Neural cell (in vitro differentiated cells): Measurements from ENCODE around the gene THTPA. TPM values are rescaled to one million over a fixed set of nuclear protein-coding genes. Genes with fewer than 3 reads are reported as not detected.
A peak's percentile ranks its signal among the peaks of the same experiment; 100 is the strongest.

Source experiments
- H2AFZ ChIP-seq: fragments of 200-600, 300-800 bp; sonication (generic), shearing (Covaris generic); 2 replicates; pipeline ENCODE4 v1.6.0; 2014; ENCODE audit warnings: low read depth, mild to moderate bottlenecking, antibody characterized with exemption, low read length, moderate library complexity
- H3F3A ChIP-seq: fragments of 200-600 bp; shearing (Covaris generic); 2 replicates; pipeline ENCODE4 v1.6.1; 2016; ENCODE audit warnings: mild to moderate bottlenecking, moderate library complexity, mixed read lengths, antibody characterized with exemption, low read length; ENCODE audit not compliant: insufficient read depth, poor library complexity, severe bottlenecking
- H3K27ac ChIP-seq: fragments of 200-600, 300-800 bp; sonication (generic), shearing (Covaris generic); 2 replicates; pipeline ENCODE4 v1.5.1; 2014; ENCODE audit warnings: mild to moderate bottlenecking, low read length, moderate library complexity
- H3K27me3 ChIP-seq: fragments of 300-800, 200-600 bp; sonication (generic), shearing (Covaris generic); 2 replicates; pipeline ENCODE4 v1.6.0; 2014; ENCODE audit warnings: mild to moderate bottlenecking, low read depth, low read length, moderate library complexity; ENCODE audit not compliant: insufficient read depth
- H3K36me3 ChIP-seq: fragments of 300-800, 200-600 bp; sonication (generic), shearing (Covaris generic); 2 replicates; pipeline ENCODE4 v1.5.1; 2014; ENCODE audit warnings: mild to moderate bottlenecking, antibody characterized with exemption, low read length, moderate library complexity; ENCODE audit not compliant: insufficient read depth
- H3K4me2 ChIP-seq: fragments of 300-800, 200-600 bp; sonication (generic), shearing (Covaris generic); 2 replicates; pipeline ENCODE4 v1.6.0; 2014; ENCODE audit warnings: mild to moderate bottlenecking, low read length
- H3K4me3 ChIP-seq: fragments of 300-800, 200-600 bp; sonication (generic), shearing (Covaris generic); 2 replicates; pipeline ENCODE4 v1.5.1; 2014; ENCODE audit warnings: mild to moderate bottlenecking, low read length, moderate library complexity
- H3K79me2 ChIP-seq: fragments of 200-600 bp; shearing (Covaris generic); replicated peaks from 2 replicates; pipeline ENCODE4 v1.6.0; 2014; ENCODE audit warnings: mild to moderate bottlenecking, low read length, moderate library complexity; ENCODE audit not compliant: insufficient read depth
- H3K9ac ChIP-seq: fragments of 300-800, 200-600 bp; sonication (generic), shearing (Covaris generic); 2 replicates; pipeline ENCODE4 v1.6.1; 2016; ENCODE audit warnings: mild to moderate bottlenecking, low read length, mixed read lengths
- H3K9me2 ChIP-seq: fragments of 200-600 bp; shearing (Covaris generic); 2 replicates; pipeline ENCODE4 v1.6.1; 2016; ENCODE audit warnings: mild to moderate bottlenecking, low read length, mixed read lengths; ENCODE audit not compliant: insufficient read depth
- H3K9me3 ChIP-seq: fragments of 200-600, 300-800 bp; sonication (generic), shearing (Covaris generic); 2 replicates; pipeline ENCODE4 v1.6.1; 2016; ENCODE audit warnings: mild to moderate bottlenecking, mixed run types, low read length, moderate library complexity, mixed read lengths
- H4K20me1 ChIP-seq: fragments of 200-600 bp; shearing (Covaris generic); 2 replicates; pipeline ENCODE4 v1.6.1; 2016; ENCODE audit warnings: mild to moderate bottlenecking, mixed run types; ENCODE audit not compliant: insufficient read depth
- EP300 ChIP-seq: fragments of 450-650 bp; conservative IDR thresholded peaks from 2 replicates; pipeline ENCODE4 v1.6.1; 2014; ENCODE audit warnings: antibody characterized with exemption, mild to moderate bottlenecking, moderate library complexity; ENCODE audit not compliant: poor library complexity, severe bottlenecking
- EZH2 ChIP-seq: fragments of 200-600, 300-800 bp; shearing (Covaris generic), sonication (generic); IDR thresholded peaks from 2 replicates; pipeline ENCODE4 v1.6.1; 2014; ENCODE audit warnings: antibody characterized with exemption, low read length, borderline replicate concordance, mild to moderate bottlenecking; ENCODE audit not compliant: insufficient read depth, poor library complexity, severe bottlenecking
- MXI1 ChIP-seq: fragments of 450-650 bp; conservative IDR thresholded peaks from 2 replicates; pipeline ENCODE4 v1.6.1; 2014; ENCODE audit warnings: antibody characterized with exemption, mild to moderate bottlenecking; ENCODE audit not compliant: poor library complexity, severe bottlenecking
- POLR2AphosphoS5 ChIP-seq: IDR thresholded peaks from 2 replicates; pipeline ENCODE4 v1.6.1; 2012
- RAD21 ChIP-seq: fragments of 450-650 bp; conservative IDR thresholded peaks from 2 replicates; pipeline ENCODE4 v1.6.1; 2014; ENCODE audit warnings: antibody characterized with exemption, mild to moderate bottlenecking, moderate library complexity
- SMC3 ChIP-seq: fragments of 450-650 bp; conservative IDR thresholded peaks from 2 replicates; pipeline ENCODE4 v1.6.1; 2014; ENCODE audit warnings: antibody characterized with exemption, mild to moderate bottlenecking, moderate library complexity; ENCODE audit not compliant: poor library complexity
- TAF1 ChIP-seq: IDR thresholded peaks from 2 replicates; pipeline ENCODE4 v1.6.1; 2012; ENCODE audit warnings: low read depth
- polyA minus RNA-seq: library from RNA; depleted of rRNA, polyadenylated mRNA; stranded (reverse); fragments of >200 nt; gene quantifications from 2 replicates; pipeline ENCODE4 v1.2.3, GENCODE V29; 2014
- polyA plus RNA-seq: library from polyadenylated mRNA; depleted of rRNA; stranded (reverse); fragments of >200 nt; gene quantifications from 2 replicates; pipeline ENCODE4 v1.2.3, GENCODE V29; 2014
- TF ChIP-seq, protein P1 (sequence below): IDR thresholded peaks from 2 replicates; pipeline ENCODE4 v1.6.1; 2012; ENCODE audit warnings: borderline replicate concordance
- TF ChIP-seq, protein P2 (sequence below): fragments of 450-650 bp; IDR thresholded peaks from 2 replicates; pipeline ENCODE4 v1.5.1; 2014; ENCODE audit warnings: antibody characterized with exemption, mild to moderate bottlenecking, moderate library complexity; ENCODE audit not compliant: poor library complexity, severe bottlenecking

The THTPA gene
- 51.3 and 58.2 TPM in 2 replicates for polyA plus RNA-seq
- polyA minus RNA-seq = 25.8 and 37.0 TPM in 2 replicates

GRCh38 chr14:23555882-23556699 is at the start of gene THTPA:
Gene THTPA (plus strand): TSS chr14:23556271. CDS start chr14:23556758, 487 bp downstream.
- no peaks in the 10 kb centered on the region for H3F3A ChIP-seq
- peak within 1 kb of the TSS; percentile 85 for H2AFZ ChIP-seq
- no peaks in the 10 kb centered on the region for H3K36me3 ChIP-seq
- no peaks in the 10 kb centered on the region for H3K27me3 ChIP-seq
- peaks cover 20% of the 10 kb centered on the region for H3K79me2 ChIP-seq
- H3K9me3 ChIP-seq = no peaks in the 10 kb centered on the region
- peak within 1 kb of the TSS; percentile 95 for H3K4me3 ChIP-seq
- H4K20me1 ChIP-seq = no peaks in the 10 kb centered on the region
- H3K9me2 ChIP-seq = no peaks in the 10 kb centered on the region
- peak within 1 kb of the TSS; percentile 97 for H3K9ac ChIP-seq
- peak within 1 kb of the TSS; percentile 97 for H3K4me2 ChIP-seq
- TF ChIP-seq TAF1 = peak; percentile 90
- TF ChIP-seq POLR2AphosphoS5 = peak; percentile 89
- TF ChIP-seq MXI1 = peak; percentile 94
- TF ChIP-seq RAD21 = peak; percentile 51
- TF ChIP-seq EZH2 = no peak
- peak; percentile 59 for TF ChIP-seq SMC3
- TF ChIP-seq EP300 = peak; percentile 63
- TF ChIP-seq, protein P1, sequence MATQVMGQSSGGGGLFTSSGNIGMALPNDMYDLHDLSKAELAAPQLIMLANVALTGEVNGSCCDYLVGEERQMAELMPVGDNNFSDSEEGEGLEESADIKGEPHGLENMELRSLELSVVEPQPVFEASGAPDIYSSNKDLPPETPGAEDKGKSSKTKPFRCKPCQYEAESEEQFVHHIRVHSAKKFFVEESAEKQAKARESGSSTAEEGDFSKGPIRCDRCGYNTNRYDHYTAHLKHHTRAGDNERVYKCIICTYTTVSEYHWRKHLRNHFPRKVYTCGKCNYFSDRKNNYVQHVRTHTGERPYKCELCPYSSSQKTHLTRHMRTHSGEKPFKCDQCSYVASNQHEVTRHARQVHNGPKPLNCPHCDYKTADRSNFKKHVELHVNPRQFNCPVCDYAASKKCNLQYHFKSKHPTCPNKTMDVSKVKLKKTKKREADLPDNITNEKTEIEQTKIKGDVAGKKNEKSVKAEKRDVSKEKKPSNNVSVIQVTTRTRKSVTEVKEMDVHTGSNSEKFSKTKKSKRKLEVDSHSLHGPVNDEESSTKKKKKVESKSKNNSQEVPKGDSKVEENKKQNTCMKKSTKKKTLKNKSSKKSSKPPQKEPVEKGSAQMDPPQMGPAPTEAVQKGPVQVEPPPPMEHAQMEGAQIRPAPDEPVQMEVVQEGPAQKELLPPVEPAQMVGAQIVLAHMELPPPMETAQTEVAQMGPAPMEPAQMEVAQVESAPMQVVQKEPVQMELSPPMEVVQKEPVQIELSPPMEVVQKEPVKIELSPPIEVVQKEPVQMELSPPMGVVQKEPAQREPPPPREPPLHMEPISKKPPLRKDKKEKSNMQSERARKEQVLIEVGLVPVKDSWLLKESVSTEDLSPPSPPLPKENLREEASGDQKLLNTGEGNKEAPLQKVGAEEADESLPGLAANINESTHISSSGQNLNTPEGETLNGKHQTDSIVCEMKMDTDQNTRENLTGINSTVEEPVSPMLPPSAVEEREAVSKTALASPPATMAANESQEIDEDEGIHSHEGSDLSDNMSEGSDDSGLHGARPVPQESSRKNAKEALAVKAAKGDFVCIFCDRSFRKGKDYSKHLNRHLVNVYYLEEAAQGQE = peak; percentile 77
- TF ChIP-seq, protein P2, sequence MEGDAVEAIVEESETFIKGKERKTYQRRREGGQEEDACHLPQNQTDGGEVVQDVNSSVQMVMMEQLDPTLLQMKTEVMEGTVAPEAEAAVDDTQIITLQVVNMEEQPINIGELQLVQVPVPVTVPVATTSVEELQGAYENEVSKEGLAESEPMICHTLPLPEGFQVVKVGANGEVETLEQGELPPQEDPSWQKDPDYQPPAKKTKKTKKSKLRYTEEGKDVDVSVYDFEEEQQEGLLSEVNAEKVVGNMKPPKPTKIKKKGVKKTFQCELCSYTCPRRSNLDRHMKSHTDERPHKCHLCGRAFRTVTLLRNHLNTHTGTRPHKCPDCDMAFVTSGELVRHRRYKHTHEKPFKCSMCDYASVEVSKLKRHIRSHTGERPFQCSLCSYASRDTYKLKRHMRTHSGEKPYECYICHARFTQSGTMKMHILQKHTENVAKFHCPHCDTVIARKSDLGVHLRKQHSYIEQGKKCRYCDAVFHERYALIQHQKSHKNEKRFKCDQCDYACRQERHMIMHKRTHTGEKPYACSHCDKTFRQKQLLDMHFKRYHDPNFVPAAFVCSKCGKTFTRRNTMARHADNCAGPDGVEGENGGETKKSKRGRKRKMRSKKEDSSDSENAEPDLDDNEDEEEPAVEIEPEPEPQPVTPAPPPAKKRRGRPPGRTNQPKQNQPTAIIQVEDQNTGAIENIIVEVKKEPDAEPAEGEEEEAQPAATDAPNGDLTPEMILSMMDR = peak; percentile 26
- H3K27ac ChIP-seq = peak within 1 kb of the TSS; percentile 89

GRCh38 chr14:23512156-23512555 is 43.9 kb upstream of the THTPA start:
- Histone ChIP-seq H3K36me3 (no peaks in the 10 kb centered on the region), H3K9ac (no peak overlapping the region), H3K27ac (no peak overlapping the region), H3K9me3 (no peaks in the 10 kb centered on the region), H3K9me2 (no peaks in the 10 kb centered on the region), H4K20me1 (no peaks in the 10 kb centered on the region), H3F3A (no peaks in the 10 kb centered on the region), H3K4me2 (no peak overlapping the region), H3K79me2 (no peaks in the 10 kb centered on the region), H3K4me3 (no peak overlapping the region), H2AFZ (no peak overlapping the region), H3K27me3 (no peaks in the 10 kb centered on the region)
- TF ChIP-seq EP300 (no peak), EZH2 (no peak), TAF1 (no peak), RAD21 (no peak), MXI1 (no peak), POLR2AphosphoS5 (no peak), SMC3 (no peak)
- TF ChIP-seq, protein P2 = no peak
- TF ChIP-seq, protein P1 = no peak
